Head of caudate nucleus (tissue), 42 donors: ENCODE measurements around the gene ZNF791.

Source experiments
- DNase-seq, 42 donors: peaks; one replicate each; pipeline versions ENCODE4 v3.0.0 to v3.0.0-alpha.2; 2020 to 2021; ENCODE audit warnings: mixed read lengths in 7 of 42
- intact Hi-C: fragments of 100-400 bp; cut with DNase I; formaldehyde crosslinking; loops from one replicate; pipeline ENCODE4 v1.15.0; 2022

Gene ZNF791

DNA sequence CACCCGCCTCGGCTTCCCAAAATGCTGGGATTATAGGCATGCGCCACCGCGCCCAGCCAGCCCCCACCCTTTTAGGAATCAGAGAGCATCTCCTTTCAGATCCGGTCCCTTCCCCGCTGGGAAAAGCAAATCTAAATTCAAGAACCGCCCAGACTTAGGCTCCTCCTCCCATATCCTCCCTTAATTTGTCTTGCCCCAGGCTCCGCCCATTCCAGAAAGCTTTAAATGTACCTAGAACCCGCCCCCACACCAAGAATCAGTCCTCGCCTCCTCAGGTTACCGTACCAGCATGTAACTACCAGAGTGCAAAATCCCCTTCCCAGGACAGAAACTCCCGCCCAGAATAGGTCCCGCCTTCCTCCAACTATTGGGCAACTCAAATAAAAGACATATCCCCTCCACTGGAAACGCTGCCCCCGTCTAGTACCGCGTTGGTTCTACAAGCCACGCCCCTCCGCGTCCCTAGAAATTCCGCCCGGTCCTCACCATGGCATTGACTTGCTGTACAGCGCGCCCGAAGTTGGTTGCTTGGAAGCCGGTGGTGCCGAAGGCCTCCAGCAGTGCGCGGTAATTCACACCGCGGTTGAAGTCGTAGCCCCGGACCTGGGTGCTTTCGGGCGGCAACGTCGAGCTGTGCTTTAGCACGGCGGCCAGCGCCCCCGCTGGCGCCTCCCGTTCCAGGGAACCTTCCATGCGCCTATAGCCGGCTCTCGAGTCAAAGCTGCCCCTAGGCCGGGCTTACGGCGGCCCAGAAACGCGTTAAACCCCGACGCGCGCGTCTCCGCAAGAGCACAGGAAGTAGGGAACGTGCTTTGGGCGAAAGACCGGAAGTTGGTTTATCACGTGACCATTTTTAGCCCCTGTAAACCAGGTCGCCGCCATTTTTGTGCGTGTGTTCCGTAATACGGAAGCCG lies 70.6 kb downstream of the ZNF791 start, which contains the start of gene DHPS:
Gene DHPS (minus strand): TSS at position 807 of the 914 bp plus-strand sequence. CDS start 114 bp downstream, at position 693.
- peak; percentile 81 to 98 (median 93) for DNase-seq
- intact Hi-C loops, result loop anchor here (5.0 kb wide), 1 partner anchor 129 kb away; the partner anchor contains the start of gene ZNF564
